Small intestine (tissue), 7 donors: ENCODE results near the gene DYNLL1. TPM values are rescaled to one million over a fixed set of nuclear protein-coding genes. Genes with fewer than 3 reads are reported as not detected.
A peak's percentile ranks its signal among the peaks of the same experiment; 100 is the strongest.

Experiments used
- DNase-seq, 2 donors: peaks; one replicate each; pipeline versions ENCODE4 v3.0.0 to v3.0.0-alpha.2; 2013
- FAIRE-seq: peaks from 2 replicates; lab custom pipeline; 2012; peaks lifted over from hg19 to GRCh38; lab: Jason Lieb, UNC
- H3K27ac ChIP-seq, 3 donors: one replicate each; pipeline ENCODE4 v1.5.1; 2013; ENCODE audit warnings: low read length in 2 of 3, mild to moderate bottlenecking in 2 of 3, control low read depth in 1 of 3, inconsistent platforms in 1 of 3, low read depth in 1 of 3, moderate library complexity in 1 of 3
- H3K27me3 ChIP-seq, 3 donors: one replicate each; pipeline ENCODE4 v1.6.1; 2013; ENCODE audit warnings: low read length in 3 of 3, inconsistent platforms in 1 of 3; ENCODE audit not compliant: control insufficient read depth in 3 of 3, insufficient read depth in 3 of 3
- H3K36me3 ChIP-seq, 3 donors: one replicate each; pipeline ENCODE4 v1.6.1; 2013; ENCODE audit warnings: low read length in 3 of 3, inconsistent platforms in 1 of 3, low read depth in 1 of 3, mild to moderate bottlenecking in 1 of 3, moderate library complexity in 1 of 3; ENCODE audit not compliant: control insufficient read depth in 3 of 3, insufficient read depth in 2 of 3
- H3K4me1 ChIP-seq, 3 donors: one replicate each; pipeline ENCODE4 v1.6.1; 2013; ENCODE audit warnings: low read length in 2 of 3, inconsistent platforms in 1 of 3, low read depth in 1 of 3, mild to moderate bottlenecking in 1 of 3, moderate library complexity in 1 of 3; ENCODE audit not compliant: control insufficient read depth in 3 of 3, insufficient read depth in 2 of 3
- H3K4me3 ChIP-seq, 3 donors: one replicate each; pipeline ENCODE4 v1.5.1; 2013; ENCODE audit warnings: low read length in 3 of 3, control low read depth in 1 of 3, inconsistent platforms in 1 of 3, low read depth in 1 of 3, mild to moderate bottlenecking in 1 of 3, moderate library complexity in 1 of 3
- H3K9me3 ChIP-seq, 2 donors: one replicate each; pipeline ENCODE4 v1.6.1; 2013; ENCODE audit warnings: low read depth in 1 of 2, low read length in 1 of 2; ENCODE audit not compliant: control insufficient read depth in 2 of 2, insufficient read depth in 1 of 2
- WGBS, 3 donors: extraction: QIAGEN DNeasy Blood & Tissue Kit; methylation state at CpG; one replicate each; pipeline ENCODE4 v1.1.7; 2013; 5-methylcytosine and 5-hydroxymethylcytosine counted together
- polyA plus RNA-seq, 4 donors: library from polyadenylated mRNA; stranded (reverse) in 3 of 4; unstranded in 1 of 4; fragments of 200-250 nt in 3 of 4; fragments of 120-200 nt in 1 of 4; gene quantifications; one replicate each; pipeline versions ENCODE4 v1.2.1 to v1.2.3, GENCODE V29; 2013
- donor health status: healthy with polysubstance abuse.
- donor health status: control.
- donor health status: control.
- donor health status: Bipolar disorder and iron deficiency.
- donor health status: healthy.

Gene DYNLL1
- polyA plus RNA-seq, 4 donors: 312 to 554 (median 387) TPM

GRCh38 chr12:120455302-120455701 lies 40.6 kb upstream of the DYNLL1 start:
- H3K9me3 ChIP-seq: no peaks in the 10 kb centered on the region
- FAIRE-seq (no peak), DNase-seq (no peak)
- peaks cover 0 to 15% (median 3%) of the 10 kb centered on the region in 3 donors for H3K4me1 ChIP-seq
- peaks cover 16 to 68% (median 19%) of the 10 kb centered on the region in 3 donors for H3K36me3 ChIP-seq
- H3K4me3 ChIP-seq: no peak overlapping the region
- WGBS, 3 donors: 84 to 91% (median 87%) methylated on average over 7 of the region's 7 CpGs
- no peaks in the 10 kb centered on the region for H3K27me3 ChIP-seq
- H3K27ac ChIP-seq: no peak overlapping the region

GRCh38 chr12:120457133-120457532 lies 38.8 kb upstream of the DYNLL1 start:
- Histone ChIP-seq H3K4me3 (no peak overlapping the region), H3K9me3 (no peaks in the 10 kb centered on the region), H3K27me3 (no peaks in the 10 kb centered on the region), H3K36me3 (peaks cover 16 to 68% (median 19%) of the 10 kb centered on the region in 3 donors), H3K4me1 (peaks cover 0 to 15% (median 3%) of the 10 kb centered on the region in 3 donors), H3K27ac (no peak overlapping the region)
- WGBS, 3 donors: 87 to 89% (median 89%) methylated on average over 6 of the region's 6 CpGs
- FAIRE-seq (no peak), DNase-seq (no peak)

DNA sequence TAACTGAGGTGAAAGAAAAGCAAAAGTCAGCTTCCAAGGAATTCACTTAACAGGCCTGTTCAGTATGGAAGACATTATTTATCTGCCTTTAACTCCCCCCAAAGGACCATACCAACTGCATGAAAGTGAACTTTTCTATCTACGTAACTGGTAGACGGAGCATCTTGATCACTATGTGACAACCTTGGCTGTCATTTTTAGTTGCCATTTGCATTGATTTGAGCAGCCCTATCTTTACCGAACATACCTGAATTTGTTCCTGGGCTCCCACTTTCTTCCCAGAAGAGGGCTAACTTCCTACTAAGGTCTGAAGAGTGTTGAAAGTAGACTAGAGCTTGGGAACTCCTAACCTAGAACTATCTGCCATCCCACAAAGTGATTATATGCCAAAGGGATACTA lies 35.8 kb upstream of the DYNLL1 start:
- Histone ChIP-seq H3K4me3 (no peak overlapping the region), H3K27ac (no peak overlapping the region), H3K9me3 (no peaks in the 10 kb centered on the region), H3K36me3 (peaks cover 30 to 67% (median 32%) of the 10 kb centered on the region in 3 donors), H3K27me3 (no peaks in the 10 kb centered on the region), H3K4me1 (no peaks in the 10 kb centered on the region)
- FAIRE-seq (no peak), DNase-seq (no peak)
- WGBS, 3 donors: 93 to 95% (median 95%) methylated on average over 3 of the region's 3 CpGs

- Histone ChIP-seq H3K36me3 (peaks cover 25 to 64% (median 26%) of the 10 kb centered on the region in 3 donors), H3K4me3 (no peak overlapping the region), H3K27me3 (no peaks in the 10 kb centered on the region), H3K4me1 (no peaks in the 10 kb centered on the region), H3K9me3 (no peaks in the 10 kb centered on the region), H3K27ac (no peak overlapping the region)
- WGBS, 3 donors: 78 to 87% (median 84%) methylated on average over 3 of the region's 3 CpGs
- DNase-seq (no peak), FAIRE-seq (no peak)
These were observed 33.7 kb upstream of the DYNLL1 start for GRCh38 chr12:120462099-120462640.

- Histone ChIP-seq H3K4me3 (no peak overlapping the region), H3K36me3 (peaks cover 25 to 55% (median 26%) of the 10 kb centered on the region in 3 donors), H3K27me3 (no peaks in the 10 kb centered on the region), H3K27ac (no peak overlapping the region), H3K4me1 (peaks cover 0 to 4% (median 0%) of the 10 kb centered on the region in 3 donors), H3K9me3 (no peaks in the 10 kb centered on the region)
- 86 to 88% (median 87%) methylated on average over 5 of the region's 5 CpGs for WGBS, 3 donors
- FAIRE-seq (no peak), DNase-seq (no peak)
These were observed 32.2 kb upstream of the DYNLL1 start for GRCh38 chr12:120463712-120464111.

- peaks cover 18 to 43% (median 21%) of the 10 kb centered on the region in 3 donors for H3K36me3 ChIP-seq
- 28 to 44% (median 38%) methylated on average over 5 of the region's 5 CpGs for WGBS, 3 donors
- no peak for FAIRE-seq
These were observed 30.2 kb upstream of the DYNLL1 start for GRCh38 chr12:120465756-120466155.

GRCh38 chr12:120466560-120467315 lies 29.2 kb upstream of the DYNLL1 start:
- DNase-seq: peak; percentile 32 to 35
- FAIRE-seq: no peak
- H3K27ac ChIP-seq: no peak overlapping the region

More at GRCh38 chr12:120465756-120466155, 30.2 kb upstream of the DYNLL1 start:
- no peak overlapping the region for H3K27ac ChIP-seq
- no peak for DNase-seq
- H3K27me3 ChIP-seq: no peaks in the 10 kb centered on the region
- H3K4me3 ChIP-seq: no peak overlapping the region
- H3K4me1 ChIP-seq: peaks cover 0 to 10% (median 2%) of the 10 kb centered on the region in 3 donors
- no peaks in the 10 kb centered on the region for H3K9me3 ChIP-seq

GRCh38 chr12:120467439-120467838 lies 28.5 kb upstream of the DYNLL1 start:
- FAIRE-seq (no peak), DNase-seq (no peak)
- no peak overlapping the region for H3K4me3 ChIP-seq
- H3K27me3 ChIP-seq: no peaks in the 10 kb centered on the region
- no peak overlapping the region for H3K27ac ChIP-seq
- H3K9me3 ChIP-seq: no peaks in the 10 kb centered on the region
- H3K4me1 ChIP-seq: peaks cover 0 to 10% (median 2%) of the 10 kb centered on the region in 3 donors
- peaks cover 15 to 35% (median 21%) of the 10 kb centered on the region in 3 donors for H3K36me3 ChIP-seq
- 92 to 94% (median 93%) methylated on average over 6 of the region's 6 CpGs for WGBS, 3 donors

More at GRCh38 chr12:120466560-120467315, 29.2 kb upstream of the DYNLL1 start:
- H3K9me3 ChIP-seq: no peaks in the 10 kb centered on the region
- H3K27me3 ChIP-seq: no peaks in the 10 kb centered on the region
- H3K4me3 ChIP-seq: peak overlapping the region in 1 of 3 donors; percentile 0
- H3K4me1 ChIP-seq: peaks cover 0 to 10% (median 2%) of the 10 kb centered on the region in 3 donors
- WGBS, 3 donors: 56 to 66% (median 60%) methylated on average over 8 of the region's 8 CpGs
- peaks cover 18 to 38% (median 21%) of the 10 kb centered on the region in 3 donors for H3K36me3 ChIP-seq
